OCI-LY3 (cell line): Measurements from ENCODE around the gene PYGB.

ENCODE experiments used
- EZH2phosphoT487 ChIP-seq: fragments of 200-600 bp; shearing (Covaris generic); IDR thresholded peaks from 2 replicates; pipeline ENCODE4 v1.6.1; 2018; ENCODE audit warnings: antibody characterized with exemption, mixed run types, low read depth
- TF ChIP-seq, protein P1 (sequence below): fragments of 200-600, 300-600 bp; sonication (generic); IDR thresholded peaks from 2 replicates; pipeline ENCODE4 v1.5.1; 2014; ENCODE audit warnings: antibody characterized with exemption, low read length, low read depth

DNA sequence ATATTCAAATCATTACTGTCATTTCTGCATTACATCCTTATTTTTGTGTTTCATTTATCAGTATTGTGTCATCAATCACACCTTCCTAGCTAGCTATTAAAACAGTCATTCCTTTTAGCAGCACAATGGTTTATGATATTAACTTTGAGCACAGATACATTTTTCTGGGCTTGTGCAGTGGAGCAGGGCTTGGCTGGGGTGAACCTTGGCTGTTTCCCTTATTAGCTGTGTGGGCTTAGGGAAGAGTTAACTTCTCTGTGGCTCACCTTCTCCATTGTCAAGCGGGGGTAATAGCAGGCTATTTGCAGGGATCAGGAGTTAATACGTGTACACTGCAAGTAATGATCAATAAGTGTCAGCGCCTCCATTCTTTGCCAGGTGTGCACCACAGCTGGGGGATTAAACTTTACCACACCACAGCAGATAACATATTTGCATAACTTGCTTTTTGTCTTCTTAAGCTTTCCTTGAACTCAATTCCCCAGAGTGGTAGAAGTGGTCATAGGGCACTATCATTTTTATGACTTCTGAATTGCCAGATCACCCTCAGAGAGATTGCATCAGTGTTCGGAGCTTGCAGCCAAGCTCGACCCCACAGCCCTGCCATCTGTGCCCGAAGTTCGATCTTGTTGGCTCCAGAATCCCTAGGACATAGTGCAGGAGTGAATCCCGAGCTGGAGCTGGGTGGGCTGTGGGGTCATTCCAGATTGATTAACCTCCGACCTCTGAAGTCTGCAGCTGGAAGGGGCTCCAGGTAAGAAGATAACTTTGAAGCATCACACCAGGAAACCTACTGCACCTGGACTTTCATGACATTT, 1.5 kb upstream of the PYGB start:
- TF ChIP-seq, protein P1, sequence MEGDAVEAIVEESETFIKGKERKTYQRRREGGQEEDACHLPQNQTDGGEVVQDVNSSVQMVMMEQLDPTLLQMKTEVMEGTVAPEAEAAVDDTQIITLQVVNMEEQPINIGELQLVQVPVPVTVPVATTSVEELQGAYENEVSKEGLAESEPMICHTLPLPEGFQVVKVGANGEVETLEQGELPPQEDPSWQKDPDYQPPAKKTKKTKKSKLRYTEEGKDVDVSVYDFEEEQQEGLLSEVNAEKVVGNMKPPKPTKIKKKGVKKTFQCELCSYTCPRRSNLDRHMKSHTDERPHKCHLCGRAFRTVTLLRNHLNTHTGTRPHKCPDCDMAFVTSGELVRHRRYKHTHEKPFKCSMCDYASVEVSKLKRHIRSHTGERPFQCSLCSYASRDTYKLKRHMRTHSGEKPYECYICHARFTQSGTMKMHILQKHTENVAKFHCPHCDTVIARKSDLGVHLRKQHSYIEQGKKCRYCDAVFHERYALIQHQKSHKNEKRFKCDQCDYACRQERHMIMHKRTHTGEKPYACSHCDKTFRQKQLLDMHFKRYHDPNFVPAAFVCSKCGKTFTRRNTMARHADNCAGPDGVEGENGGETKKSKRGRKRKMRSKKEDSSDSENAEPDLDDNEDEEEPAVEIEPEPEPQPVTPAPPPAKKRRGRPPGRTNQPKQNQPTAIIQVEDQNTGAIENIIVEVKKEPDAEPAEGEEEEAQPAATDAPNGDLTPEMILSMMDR = no peak
- TF ChIP-seq EZH2phosphoT487 = no peak
